Measurements from ENCODE around the gene NAT8. TPM values are rescaled to one million over a fixed set of nuclear protein-coding genes. Genes with fewer than 3 reads are reported as not detected.
"Not testable (repeated sequence)": the region's sequence is repeated elsewhere in the genome, so short reads cannot be mapped to it uniquely, and the experiment has no call there.

NAT8 gene, protein sequence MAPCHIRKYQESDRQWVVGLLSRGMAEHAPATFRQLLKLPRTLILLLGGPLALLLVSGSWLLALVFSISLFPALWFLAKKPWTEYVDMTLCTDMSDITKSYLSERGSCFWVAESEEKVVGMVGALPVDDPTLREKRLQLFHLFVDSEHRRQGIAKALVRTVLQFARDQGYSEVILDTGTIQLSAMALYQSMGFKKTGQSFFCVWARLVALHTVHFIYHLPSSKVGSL
- total RNA-seq (ENCODE audit: insufficient read depth, low replicate concordance) = not detected

DNA sequence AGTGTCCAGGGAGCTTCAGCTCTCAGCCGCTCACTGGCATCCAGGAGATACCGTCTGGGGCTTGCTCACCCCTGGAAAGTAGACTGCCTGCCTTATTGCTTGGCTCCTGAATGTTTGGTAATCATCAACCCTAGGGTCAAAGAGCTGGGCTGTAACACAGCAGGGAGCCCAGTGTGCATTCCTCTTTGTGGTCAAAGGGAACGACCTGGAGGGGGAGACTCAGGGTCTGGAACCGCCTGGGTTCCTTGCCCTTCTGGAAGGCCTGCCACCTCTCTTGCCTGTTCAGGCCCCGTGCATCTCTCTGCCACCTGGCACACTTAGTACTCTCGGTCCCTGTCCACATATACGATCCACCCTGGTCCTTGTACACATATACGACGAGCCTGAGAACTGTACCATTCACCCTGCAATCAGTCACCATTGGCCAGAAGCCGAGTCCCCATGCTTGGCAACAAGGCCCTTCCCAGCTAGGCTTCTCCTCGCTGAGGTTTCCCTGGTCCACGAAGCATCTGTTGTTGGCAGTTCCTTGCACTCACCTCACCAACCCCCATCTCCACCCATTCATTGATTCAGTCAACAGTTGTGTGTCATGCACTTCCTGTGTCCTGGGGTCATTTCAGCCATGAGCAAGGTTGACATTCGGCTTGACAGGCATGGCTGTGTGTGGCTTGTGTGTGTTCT, at the start of gene NAT8:
Gene NAT8 (minus strand): TSS at position 85 of the 681 bp plus-strand sequence. CDS start 794 bp downstream, outside the sequence.
- DNase-seq (ENCODE audit: low spot score) = no peak

DNA sequence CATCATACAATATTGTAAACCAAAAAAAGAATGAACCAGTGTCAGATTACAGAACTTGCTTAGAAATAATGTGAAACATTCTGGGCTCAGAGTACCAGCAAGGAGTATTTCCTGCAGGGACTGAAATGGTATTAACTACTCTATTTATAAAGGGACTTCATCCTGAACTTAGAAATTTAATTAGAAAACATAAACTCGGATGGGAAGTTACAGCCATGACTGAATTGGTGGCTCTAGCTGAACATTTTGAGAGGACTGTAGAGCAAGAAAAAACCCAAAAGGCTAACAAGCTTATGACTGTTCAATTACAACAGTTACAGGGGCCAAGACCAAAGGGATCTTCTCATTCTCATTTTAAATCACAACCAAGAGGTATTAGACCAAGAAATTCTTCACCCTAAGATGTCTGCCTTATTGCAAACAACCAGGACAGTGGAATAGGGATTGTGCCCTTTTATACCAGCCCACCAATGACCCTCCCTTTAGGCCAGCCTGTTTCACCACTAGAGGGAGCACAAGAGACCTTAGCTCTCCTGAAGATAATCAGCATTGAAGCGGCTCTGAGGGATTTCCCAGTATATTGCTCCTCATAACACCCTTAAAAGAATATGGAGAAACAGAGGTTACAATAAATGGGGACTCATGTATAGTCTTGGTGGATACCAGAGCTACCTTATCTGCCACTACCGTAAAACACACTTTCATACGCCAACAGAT, 48.3 kb upstream of the NAT8 start:
- not testable (repeated sequence) for DNase-seq (ENCODE audit: low spot score)

DNA sequence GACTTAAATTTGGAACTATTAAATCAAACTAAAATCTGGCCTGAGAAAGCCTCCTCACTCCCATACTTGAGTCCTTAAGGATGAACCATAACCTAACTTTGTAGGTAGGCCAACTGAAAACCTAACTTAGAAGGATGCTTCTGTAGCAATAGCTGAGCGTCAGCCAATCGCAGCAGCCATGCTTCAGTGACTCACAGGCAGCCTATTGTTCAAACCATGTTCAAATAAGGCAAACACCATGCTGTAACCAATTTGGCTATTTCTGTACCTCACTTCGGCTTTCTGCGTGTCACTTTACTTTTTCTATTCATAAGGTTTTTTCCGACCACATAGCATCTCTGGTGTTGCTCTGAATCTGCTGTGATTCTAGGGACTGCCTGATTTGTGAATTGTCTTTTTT, 46.3 kb upstream of the NAT8 start:
- not testable (repeated sequence) for DNase-seq (ENCODE audit: low spot score)

DNA sequence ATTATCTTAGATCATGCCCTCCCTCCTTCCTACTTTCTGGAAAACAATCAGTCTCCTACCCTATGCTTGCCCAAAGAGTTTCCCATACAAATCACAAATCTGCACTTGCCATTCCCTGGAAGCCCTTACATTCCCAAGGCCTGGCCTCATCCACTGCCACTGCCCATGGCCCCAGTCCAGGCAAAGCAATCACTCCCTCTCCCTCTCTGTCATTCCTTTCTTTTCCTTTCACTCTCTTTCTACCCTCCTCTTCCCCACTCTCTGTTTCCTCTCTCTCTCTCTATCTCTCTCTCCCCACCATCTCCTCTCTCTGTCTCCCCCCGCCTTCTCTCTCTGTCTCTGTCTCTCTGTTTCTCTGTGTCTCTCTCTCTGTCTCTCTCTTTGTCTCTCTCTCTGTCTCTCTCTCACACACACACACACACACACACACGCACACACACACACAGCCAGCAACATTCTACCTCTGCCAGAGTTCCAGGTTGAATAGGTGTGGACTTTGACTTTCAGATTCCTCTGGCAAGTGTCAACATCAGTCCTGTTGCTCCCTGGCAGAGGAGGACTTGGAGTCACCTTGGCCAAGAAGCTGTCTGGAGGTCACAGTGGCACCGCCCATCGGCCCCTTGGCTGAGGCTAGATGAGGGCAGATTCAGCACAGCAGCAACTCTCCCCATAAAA, 43.7 kb upstream of the NAT8 start:
- DNase-seq (ENCODE audit: low spot score) = no peak

DNA sequence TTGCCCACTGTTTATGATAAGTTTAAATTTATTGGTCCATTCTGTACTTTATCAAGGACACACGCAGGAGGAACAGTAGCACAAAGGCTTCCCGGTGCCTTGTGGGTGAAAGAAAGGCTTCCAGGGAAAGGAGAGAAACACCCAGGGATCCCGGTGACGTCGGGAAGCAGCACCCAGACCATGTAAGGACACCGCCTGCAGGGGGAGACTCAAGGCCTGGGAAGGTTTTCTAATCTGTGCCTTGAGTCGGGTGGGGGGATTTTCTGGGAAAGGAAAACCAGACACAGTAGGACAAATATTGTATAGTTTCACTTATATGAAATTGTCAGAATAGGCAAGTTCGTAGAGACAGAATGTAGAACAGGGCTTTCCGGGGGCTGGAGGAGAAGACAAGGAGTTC, 42.7 kb upstream of the NAT8 start:
- not testable (repeated sequence) for DNase-seq (ENCODE audit: low spot score)

DNA sequence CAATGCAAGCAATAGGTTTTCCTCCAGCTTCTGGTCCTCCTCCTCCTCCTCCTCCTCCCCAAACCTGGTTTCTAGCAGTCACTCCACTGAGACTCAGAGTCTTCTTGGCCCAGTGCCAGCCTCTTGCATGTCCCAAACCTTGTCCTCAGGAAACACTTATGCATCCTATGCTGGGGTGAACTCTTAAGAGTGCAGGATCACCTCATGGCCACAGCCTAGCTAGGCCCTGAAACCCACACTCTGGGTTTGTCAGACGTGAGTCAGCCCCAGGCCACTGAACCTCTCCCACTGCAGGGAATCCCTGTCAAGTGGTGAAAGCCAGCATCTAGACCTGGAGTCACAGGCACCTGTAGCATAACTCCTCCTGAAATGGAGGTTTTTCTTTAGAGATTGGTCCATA, 42.1 kb upstream of the NAT8 start:
- not testable (repeated sequence) for DNase-seq (ENCODE audit: low spot score)

DNA sequence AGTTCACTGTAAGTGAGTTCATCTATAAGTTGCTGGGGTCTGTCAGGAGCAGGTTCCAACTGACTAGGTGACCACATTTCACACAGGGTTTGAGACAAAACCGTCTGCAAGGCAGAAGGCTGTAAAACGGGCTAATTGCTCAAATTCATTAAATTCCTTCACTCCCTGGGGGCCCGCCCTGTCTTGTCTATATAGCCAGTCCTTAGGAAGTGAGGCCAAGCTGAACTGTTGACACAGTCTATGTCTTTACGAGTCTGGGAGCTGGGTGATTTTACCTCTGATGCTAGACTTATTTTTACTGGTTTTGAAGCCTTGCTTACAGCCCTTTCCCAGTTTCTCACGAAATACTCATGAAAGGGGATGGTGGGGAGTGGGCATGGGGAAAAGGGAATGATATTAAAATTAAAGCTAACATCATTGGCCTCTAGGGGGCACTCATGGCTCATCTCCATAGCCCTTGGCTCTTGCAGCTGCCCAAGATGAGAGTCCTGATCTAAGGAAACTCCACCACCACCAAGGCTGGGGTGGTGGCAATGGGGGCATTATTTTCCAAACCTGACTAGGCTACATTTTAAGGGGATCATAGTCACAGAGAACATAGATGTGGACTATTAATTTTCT, 37.8 kb upstream of the NAT8 start:
- peak; percentile 40 for DNase-seq (ENCODE audit: low spot score)

DNA sequence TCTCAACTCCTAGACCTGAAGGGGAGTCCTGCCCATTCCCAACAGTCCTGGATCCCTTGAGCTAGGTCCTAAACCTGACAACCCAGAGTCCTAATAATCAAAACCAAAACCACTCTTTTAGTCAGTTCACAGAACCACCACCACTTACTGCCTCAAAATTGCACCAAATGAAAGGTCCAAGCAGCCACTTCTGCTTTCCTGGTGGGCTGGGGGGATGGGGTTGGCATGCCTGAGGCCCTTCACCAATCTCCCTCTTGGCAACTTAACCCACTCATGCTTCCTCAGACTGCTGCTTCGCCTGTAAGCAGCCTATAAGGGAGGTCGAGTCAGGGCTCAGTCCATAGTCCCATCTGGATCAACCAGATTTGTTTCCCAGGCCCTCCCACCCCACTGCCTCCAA, 37.0 kb upstream of the NAT8 start:
- not testable (repeated sequence) for DNase-seq (ENCODE audit: low spot score)

DNA sequence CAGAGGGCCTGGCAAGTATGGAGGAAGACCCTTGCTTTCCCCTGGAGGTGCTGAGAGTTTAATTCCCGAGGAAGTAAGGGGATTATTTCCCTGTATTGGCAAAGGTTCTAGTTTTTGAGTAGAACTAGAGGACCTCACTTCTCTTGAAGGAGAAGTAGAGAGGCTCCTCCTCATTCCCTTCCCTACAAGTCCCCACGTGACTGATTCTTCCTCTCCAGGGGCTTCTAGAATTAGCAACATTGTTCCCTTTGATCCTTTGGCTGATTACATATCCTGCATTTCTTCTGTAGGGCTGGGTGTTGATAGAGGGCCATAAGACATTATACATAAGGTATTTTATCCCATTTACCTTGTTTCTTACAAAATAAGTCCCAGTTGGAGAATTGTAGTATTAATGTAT, 35.8 kb upstream of the NAT8 start:
- DNase-seq (ENCODE audit: low spot score) = not testable (repeated sequence)

DNA sequence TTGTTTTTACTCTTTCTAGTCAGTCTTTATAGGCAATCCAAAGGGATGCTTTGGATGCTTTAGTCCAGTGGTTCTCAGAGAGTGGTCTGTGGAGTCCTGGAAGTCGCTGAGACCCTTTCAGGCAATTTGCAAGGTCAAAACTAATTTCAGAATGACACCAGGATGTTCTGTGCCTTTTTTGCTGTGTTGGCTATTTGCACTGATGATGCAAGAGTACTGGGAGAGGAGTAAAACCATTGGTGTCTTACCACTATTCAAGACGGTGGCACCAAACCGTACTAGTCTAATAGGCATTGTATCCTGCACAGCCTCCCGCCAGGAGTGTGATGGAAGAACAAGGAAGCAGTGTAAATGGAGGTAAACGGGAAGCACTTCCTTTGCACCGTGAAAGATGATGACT, 34.0 kb upstream of the NAT8 start:
- not testable (repeated sequence) for DNase-seq (ENCODE audit: low spot score)

DNA sequence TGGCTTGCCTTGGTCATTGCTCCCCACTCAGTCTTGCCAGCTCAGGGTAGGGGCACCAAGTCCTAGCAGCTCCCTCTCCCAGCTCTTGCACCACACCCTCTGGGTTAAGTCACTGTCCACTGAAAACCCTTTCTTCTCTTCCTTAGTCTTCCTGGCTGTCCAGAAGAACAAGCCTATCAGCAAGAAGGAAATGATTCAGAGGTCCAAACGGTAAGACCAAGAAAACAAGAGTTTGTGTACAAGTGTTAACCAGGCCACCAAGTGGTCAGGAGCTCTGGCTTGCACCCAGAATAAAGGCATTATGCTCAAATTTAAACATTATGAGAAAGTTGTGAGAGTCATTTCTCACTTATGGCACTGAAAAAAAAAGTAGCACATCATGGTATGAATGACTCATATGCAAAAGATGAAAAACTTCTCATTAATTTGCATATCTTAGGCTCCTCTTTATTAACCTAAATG, 32.5 kb upstream of the NAT8 start:
- not testable (repeated sequence) for DNase-seq (ENCODE audit: low spot score)

DNA sequence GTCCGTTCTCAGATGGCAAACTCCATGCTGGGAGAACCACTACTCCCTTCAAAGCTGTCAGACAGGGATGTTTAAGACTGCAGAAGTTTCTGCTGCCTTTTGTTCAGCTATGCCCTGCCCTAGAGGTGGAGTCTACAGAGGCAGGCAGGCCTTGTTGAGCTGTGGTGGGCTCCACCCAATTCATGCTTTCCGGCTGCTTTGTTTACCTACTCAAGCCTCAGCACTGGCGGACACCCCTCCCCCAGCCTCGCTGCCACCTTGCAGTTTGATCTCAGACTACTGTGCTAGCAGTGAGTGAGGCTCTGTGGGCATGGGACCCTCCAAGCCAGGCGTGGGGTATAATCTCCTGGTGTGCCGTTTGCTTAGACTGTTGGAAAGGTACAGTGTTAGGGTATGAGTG, 27.8 kb upstream of the NAT8 start:
- DNase-seq (ENCODE audit: low spot score) = not testable (repeated sequence)

DNA sequence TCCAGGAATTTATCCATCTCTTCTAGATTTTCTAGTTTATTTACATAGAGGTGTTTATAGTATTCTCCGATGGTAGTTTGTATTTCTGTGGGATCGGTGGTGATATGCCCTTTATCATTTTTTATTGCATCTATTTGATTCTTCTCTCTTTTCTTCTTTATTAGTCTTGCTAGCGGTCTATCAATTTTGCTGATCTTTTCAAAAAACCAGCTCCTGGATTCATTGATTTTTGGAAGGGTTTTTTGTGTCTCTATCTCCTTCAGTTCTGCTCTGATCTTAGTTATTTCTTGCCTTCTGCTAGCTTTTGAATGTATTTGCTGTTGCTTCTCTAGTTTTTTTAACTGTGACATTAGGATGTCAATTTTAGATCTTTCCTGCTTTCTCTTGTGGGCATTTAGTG, 25.0 kb upstream of the NAT8 start:
- not testable (repeated sequence) for DNase-seq (ENCODE audit: low spot score)

DNA sequence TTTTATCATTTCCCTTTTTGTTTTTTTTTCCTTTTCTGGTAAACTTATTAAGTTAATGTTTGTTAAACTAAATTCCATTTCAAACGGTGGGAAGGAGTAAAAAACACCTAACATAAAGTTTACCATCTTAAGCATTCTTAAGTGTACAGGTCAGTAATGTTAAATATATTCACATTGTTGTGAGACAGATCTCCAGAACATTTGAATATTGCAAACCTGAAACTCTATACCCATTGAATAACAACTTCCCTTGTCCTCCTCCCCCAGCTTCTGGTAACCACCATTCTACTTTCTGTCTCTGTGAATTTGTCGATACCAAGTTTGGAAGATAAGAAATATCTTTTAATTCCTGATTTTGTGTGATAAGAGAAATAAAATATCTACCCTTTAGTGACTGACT, 12.0 kb upstream of the NAT8 start:
- no peak for DNase-seq (ENCODE audit: low spot score)

DNA sequence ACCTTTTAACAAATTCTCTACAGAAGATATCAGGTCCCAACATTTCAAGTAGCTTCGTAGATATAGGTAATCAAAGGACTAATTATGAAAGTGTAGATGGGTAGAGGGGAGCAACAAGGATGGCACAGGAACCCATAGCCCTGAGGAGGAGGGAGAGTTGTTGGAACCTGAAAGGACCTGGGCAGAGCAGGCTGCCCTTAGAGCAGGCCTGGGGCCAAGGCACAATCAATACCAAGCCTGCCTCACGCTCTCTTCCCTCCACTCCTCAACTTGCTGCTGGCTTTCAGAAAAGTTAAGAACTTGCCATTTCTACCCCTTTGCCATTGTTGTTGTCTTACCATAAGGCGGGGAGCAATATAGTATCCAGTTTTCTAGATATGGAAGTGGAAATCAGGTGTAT, 10.1 kb upstream of the NAT8 start:
- no peak for DNase-seq (ENCODE audit: low spot score)

DNA sequence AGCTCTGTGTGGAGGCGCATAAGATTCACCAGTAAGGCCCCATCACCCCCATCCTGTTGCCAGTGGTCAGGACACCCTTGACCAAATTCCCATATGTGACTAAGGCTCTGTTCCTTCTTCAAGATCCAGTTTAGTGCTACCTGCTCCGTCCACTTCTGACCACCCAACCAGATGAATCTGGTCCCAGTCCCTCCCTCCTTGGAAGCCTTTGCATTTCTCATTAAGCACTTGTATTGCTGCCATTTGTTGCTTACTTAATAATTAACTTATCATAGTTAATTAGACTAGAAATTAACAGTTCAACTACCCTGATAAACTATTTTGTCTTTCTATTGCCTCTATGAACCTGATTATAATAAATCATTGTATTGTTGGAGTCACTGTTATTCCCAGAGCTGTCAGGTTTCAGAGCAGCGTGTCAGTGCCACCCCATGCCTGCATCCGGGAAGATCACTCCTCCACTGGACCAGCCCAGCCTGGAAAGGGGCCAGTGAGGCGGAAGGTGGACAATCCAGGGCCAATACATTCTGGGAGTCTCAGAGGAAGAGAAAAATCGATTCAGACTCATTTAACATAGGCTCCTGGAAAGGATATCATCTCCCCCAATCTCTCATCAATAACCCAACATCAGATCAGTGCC, 9.5 kb upstream of the NAT8 start:
- no peak for DNase-seq (ENCODE audit: low spot score)

DNA sequence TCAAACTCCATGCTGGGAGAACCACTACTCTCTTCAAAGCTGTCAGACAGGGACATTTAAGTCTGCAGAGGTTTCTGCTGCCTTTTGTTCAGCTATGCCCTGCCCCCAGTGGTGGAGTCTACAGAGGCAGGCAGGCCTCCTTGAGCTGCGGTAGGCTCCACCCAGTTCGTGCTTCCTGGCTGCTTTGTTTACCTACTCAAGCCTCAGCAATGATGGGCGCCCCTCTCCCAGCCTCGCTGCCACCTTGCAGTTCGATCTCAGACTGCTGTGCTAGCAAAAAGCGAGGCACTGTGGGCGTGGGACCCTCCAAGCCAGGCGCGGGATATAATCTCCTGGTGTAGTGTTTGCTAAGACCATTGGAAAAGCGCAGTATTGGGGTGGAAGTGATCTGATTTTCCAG, 5.5 kb upstream of the NAT8 start:
- DNase-seq (ENCODE audit: low spot score) = not testable (repeated sequence)

DNA sequence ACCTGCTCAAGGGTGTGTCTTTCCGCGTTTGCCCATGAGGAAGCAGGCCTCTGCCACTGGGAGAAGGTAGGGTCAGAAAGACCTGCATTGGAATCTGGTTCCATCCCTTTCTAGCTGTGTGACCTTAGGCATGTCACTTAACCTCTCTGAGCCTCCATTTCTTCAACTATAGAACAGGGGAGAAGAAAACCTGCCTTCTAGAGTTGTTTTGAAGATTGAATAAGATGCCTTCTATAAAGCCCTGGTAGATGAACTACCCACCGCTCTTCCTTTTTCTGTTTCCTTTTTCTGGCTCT, 507 bp downstream of the NAT8 start:
- DNase-seq (ENCODE audit: low spot score) = no peak

DNA sequence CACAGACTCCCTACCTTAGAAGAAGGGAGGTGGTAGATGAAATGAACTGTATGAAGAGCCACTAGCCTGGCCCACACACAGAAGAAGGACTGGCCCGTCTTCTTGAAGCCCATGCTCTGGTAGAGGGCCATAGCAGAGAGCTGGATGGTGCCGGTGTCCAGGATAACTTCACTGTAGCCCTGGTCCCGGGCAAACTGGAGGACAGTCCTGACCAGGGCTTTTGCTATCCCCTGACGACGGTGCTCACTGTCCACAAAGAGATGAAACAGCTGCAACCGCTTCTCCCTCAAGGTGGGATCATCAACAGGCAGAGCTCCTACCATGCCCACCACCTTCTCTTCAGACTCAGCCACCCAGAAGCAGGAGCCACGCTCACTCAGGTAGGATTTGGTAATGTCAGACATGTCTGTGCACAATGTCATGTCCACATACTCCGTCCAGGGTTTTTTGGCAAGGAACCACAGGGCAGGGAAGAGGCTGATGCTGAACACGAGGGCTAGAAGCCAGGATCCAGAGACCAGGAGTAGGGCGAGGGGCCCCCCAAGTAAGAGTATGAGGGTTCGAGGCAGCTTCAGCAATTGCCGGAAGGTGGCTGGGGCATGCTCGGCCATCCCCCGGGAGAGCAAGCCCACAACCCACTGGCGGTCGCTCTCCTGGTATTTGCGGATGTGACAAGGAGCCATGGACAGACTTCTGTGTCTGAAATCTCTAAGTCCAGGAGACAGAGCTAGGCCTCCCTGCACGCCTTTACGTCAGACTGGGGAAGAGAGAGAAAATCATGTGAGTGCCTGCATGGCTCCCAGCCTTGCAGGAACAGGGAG, 1.1 kb downstream of the NAT8 start:
- DNase-seq (ENCODE audit: low spot score) = no peak

DNA sequence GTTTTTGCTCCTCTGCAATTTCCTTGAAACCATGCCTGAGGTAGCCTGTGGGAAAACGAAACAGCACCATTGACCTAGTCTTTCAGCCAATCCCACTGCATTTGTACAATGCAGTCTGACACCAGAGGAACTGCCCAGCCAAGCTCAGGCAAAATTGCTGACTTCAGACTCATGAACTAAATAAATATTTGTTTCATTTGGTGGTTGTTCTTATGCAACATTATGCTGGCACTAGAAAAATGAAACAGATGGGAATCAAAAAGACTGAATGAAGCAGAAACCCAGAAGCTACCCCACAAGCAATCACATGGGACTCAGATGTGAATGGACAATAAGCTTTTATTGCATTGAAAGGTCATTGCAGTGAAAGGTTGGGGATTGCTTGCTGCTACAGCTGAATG, 1.7 kb downstream of the NAT8 start:
- no peak for DNase-seq (ENCODE audit: low spot score)
